Measurements from ENCODE around the gene FTH1.

The FTH1 gene

DNA sequence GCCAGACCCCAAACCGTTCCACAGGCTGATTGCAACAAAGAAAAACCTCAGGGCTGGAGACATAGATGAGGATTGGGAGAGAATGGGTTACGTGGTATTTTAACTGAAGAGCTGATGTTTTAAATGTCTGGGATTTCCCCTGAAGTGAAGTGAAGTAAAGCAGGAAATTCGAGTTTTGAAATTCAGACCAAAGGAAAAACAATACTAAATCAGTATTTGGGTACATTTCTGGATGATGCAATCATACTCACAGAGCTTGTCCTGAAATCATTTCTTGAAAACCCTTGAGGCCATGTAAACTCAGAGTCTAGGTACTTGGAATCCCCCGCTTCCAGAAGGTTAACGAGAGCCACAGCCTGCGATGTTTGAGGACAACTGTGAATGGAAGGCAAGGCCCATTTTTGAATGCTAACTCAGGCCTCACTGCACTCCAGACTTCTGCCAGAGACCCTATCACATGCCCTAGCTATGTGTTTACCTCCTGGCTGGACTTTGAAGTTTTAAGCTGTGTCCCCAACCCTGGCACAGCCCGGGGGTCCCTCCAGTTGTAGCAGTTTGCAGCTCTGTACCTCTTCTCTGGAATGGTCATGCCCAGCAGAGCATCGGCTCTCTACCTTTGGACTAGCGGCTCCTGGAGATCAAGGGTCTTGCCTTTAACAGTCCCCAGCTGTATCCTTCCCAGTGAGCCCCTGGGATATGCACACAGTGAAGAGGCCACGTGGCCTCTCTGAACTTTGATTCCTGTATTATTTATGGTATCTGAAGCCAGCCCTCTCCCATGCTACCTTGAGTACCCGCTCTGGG is 5.4 kb upstream of the FTH1 start:
- TF ChIP-seq, protein P1, sequence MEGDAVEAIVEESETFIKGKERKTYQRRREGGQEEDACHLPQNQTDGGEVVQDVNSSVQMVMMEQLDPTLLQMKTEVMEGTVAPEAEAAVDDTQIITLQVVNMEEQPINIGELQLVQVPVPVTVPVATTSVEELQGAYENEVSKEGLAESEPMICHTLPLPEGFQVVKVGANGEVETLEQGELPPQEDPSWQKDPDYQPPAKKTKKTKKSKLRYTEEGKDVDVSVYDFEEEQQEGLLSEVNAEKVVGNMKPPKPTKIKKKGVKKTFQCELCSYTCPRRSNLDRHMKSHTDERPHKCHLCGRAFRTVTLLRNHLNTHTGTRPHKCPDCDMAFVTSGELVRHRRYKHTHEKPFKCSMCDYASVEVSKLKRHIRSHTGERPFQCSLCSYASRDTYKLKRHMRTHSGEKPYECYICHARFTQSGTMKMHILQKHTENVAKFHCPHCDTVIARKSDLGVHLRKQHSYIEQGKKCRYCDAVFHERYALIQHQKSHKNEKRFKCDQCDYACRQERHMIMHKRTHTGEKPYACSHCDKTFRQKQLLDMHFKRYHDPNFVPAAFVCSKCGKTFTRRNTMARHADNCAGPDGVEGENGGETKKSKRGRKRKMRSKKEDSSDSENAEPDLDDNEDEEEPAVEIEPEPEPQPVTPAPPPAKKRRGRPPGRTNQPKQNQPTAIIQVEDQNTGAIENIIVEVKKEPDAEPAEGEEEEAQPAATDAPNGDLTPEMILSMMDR (conservative IDR thresholded peaks at IDR 0.05; ENCODE audit: low read depth, low read length): no peak
- DNase-seq (ENCODE audit: low read depth): peak; percentile 97
- H3K4me3 ChIP-seq (ENCODE audit: low read depth, low read length): peak overlapping the region; percentile 2

DNA sequence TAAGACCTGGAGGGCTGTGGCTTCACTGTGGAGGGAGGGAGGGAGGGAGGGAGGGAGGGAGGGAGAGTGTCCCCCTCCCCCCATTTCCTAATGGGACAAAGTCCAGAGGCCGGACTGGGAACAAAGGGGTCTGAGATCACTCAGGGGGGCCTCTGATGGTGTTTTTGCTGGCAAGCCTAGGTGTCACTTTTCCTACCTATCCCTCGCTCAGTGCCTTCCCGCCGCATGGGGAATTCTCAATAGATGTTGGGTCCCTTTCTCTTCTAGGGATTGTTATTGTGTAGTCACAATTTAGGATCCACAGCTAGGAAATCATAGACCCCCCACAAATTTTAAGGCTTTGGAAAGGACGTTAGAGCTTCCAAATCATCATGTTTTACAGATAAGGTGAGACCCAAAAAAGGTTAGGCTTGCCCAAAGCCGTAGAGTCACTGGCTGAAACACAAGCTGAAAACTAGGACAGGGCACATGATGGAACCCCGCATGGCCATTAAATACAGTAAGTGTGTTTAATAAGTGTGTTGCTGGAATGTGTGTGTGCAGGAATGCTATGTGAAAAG is 4.8 kb upstream of the FTH1 start:
- peak overlapping the region; percentile 2 for H3K4me3 ChIP-seq (ENCODE audit: low read depth, low read length)
- no peak for DNase-seq (ENCODE audit: low read depth)
- TF ChIP-seq, protein P1 (conservative IDR thresholded peaks at IDR 0.05; ENCODE audit: low read depth, low read length): no peak

DNA sequence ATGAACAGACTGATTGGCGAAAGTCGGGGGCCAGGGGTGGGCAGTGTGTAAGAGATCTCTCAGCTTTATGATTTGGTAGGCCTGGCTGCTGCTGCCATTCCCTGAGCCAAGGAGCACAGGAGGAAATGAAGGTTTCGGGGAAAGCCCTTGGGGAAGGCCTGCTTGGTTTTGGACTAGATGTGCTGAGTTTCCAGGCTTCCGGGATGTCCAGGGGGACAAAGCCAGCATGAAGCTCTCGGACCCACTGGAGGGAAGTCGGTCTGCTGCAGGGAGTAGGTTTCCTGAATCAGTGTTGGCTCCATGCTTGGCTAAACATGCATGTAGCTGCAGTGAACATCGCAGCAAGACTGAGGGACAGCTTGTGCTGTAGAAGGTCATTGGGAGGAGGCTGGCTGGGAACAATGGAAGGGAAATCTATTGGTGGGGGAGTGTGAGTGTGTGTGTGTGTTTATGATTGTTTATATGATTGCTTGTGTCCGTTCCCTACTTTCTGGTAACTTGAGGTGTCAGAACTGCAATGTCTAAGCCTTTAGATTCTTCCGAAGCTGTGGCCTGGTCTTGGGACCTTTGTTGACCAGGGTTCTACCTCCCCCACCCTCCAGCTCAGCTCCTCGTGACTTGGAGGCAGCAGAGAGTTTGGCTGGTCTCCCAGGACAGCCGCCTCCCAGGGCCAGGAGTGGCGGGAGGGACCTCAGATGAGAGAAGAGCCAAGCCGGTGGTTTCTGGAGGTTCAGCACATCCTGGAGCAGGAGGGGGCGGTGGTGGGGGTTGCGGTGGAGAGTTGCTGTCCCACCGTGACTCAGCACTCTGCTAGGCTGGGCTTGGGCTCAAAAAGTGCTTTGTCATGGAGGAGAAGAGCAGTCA is 4.0 kb upstream of the FTH1 start:
- peak overlapping the region; percentile 14 for H3K4me3 ChIP-seq (ENCODE audit: low read depth, low read length)
- peak; percentile 100 for DNase-seq (ENCODE audit: low read depth)
- TF ChIP-seq, protein P1 (conservative IDR thresholded peaks at IDR 0.05; ENCODE audit: low read depth, low read length): no peak

DNA sequence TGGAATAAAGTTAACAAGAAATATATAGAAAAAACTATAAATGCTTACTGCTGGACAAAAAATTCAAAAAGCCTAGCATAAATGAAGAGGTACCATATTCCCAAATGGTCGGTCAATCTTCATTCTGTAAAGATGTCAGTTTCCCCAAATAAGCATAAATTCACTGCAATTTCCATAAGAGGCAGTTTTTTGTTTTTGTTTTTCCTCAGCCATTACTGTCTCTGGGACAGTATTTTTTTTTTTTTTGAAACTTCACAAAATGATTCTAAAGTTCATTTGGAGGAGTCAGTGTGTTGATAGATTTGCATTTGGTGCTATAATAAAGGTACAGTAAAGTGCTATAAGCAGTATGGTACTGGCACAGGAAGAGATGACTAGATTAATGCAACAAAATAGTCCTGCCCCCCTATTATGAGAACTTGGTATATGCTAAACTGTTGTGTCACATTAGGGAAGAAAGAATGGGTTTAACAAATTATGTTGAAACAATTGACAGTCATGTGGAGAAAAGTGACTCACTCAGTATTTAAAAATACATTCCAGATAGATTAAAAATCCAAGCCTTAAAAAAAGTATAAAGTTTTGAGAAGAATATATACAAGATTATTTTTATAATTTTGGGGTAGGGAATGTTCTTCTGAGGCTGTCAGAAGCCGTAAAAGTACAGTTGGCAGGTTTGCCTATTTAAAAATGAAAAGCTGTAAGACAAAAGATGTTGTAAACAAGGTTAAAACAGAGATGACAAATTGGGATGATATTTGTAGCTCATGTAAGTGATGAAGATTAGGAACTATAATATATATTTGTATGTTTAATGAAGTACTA is 2.6 kb upstream of the FTH1 start:
- H3K4me3 ChIP-seq (ENCODE audit: low read depth, low read length): no peak overlapping the region
- DNase-seq (ENCODE audit: low read depth): peak; percentile 92
- TF ChIP-seq, protein P1 (conservative IDR thresholded peaks at IDR 0.05; ENCODE audit: low read depth, low read length): no peak

DNA sequence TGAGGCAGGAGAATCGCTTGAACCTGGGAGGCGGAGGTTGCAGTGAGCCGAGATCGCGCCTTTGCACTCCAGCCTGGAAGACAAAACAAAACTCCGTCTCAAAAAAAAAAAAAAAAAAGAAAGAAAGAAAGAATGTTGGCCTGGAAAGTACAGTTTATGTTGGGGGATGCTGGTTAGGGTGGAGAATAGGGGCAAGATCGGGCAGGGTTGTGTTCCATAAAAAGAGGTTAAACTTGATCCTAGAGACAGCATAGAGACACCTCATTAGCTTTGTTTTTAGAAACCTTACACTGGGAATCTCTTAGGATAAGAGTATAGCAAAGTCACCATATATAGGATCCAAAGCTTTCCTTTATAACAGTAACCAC is 1.9 kb upstream of the FTH1 start:
- TF ChIP-seq, protein P1 (conservative IDR thresholded peaks at IDR 0.05; ENCODE audit: low read depth, low read length): no peak
- no peak for DNase-seq (ENCODE audit: low read depth)
- H3K4me3 ChIP-seq (ENCODE audit: low read depth, low read length): no peak overlapping the region

DNA sequence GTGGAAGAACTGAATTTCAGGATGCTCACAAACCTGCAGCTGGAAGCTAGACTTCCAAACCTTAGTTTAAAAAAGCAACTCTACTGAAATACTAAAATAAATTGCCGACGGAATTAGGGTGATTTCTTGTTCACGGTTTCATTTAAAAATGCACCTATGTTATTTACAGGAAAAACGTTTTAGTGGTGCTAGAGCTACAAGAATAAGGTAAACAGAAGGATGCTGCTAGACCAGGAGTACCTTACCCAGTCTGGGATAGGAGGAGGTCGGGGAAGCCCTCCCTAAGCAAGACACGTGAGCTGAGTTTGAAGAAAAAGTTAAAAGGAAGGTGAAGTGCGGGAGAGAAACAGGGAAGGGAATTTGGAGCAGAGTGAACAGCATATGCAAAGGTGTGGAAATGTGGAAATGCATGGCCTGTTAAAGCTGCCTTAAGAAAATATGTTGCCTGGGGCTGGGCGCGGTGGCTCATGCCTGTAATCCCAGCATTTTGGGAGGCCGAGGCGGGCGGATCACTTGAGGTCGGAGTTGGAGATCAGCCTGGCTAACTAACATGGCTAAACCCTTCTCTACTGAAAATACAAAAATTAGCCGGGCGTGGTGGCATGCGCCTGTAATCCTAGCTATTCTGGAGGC is 1.4 kb upstream of the FTH1 start:
- no peak for DNase-seq (ENCODE audit: low read depth)
- TF ChIP-seq, protein P1 (conservative IDR thresholded peaks at IDR 0.05; ENCODE audit: low read depth, low read length): no peak
- peak overlapping the region; percentile 78 for H3K4me3 ChIP-seq (ENCODE audit: low read depth, low read length)
